GM23248 (cell line): ENCODE data around the gene ULK4.

Experiments
- EZH2 ChIP-seq: fragments of 200-600 bp; sonication (generic); IDR thresholded peaks from 2 replicates; pipeline ENCODE4 v1.6.1; 2018; ENCODE audit warnings: antibody characterized with exemption, mild to moderate bottlenecking; ENCODE audit not compliant: insufficient read depth, poor library complexity, severe bottlenecking
- EZH2phosphoT487 ChIP-seq: fragments of 200-600 bp; sonication (generic); IDR thresholded peaks from 2 replicates; pipeline ENCODE4 v1.6.1; 2018; ENCODE audit warnings: antibody characterized with exemption, moderate library complexity, mild to moderate bottlenecking, low read depth; ENCODE audit not compliant: insufficient read depth

DNA sequence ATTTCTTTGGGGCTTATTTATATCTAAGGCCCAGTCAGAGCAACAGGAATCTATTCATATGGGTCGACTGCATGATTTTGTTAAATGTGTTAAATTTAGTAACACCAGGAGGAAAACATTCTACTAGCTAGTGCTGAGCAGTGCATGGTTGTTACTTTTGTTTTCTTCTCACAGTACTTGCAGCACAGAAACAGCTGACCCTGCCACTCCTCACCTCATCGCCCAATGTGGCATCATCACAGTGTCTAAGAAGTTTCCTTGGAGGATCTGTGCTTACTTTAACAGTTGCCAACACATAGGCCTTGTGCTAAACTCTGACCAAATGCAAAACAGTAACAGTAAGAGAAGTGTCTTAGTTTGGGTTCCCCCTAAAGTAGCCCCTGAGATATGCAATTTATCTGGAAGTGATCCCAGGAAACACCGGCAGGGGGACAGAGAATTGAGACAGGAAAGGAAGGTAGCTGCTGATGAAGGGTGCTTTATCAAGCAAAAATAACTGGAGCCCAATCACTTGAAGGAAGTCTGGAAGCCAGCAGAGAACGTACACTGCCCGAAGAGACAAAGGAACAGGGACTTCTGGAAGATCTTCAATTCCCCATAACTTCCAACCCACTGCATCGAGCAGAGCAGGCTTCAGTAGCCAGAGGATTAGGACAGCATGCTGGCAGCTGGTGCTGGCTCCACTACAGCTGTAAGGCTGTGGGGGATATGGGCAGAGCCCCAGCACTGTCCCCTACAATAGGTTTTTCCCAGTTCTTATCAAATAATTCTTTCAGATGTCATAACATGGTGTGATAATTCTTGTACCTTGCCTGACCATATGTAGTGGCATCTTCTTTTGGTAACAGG is 36.0 kb upstream of the ULK4 start:
- no peak for TF ChIP-seq EZH2phosphoT487
- TF ChIP-seq EZH2: no peak
